Esophagus muscularis mucosa (tissue), 4 donors: ENCODE measurements around the gene EP400. TPM values are rescaled to one million over a fixed set of nuclear protein-coding genes. Genes with fewer than 3 reads are reported as not detected.
"Not testable (repeated sequence)": the region's sequence is repeated elsewhere in the genome, so short reads cannot be mapped to it uniquely, and the experiment has no call there.

Source experiments
- DNase-seq: peaks from one replicate; pipeline ENCODE4 v3.0.0-alpha.2; 2017; ENCODE audit errors: extremely low spot score
- H3K27ac ChIP-seq, 4 donors: fragments of 200-600 bp; sonication (generic); replicated peaks in 1 of 4; 1 replicate in 3 of 4; 2 replicates in 1 of 4; pipeline ENCODE4 v1.5.1; 2016 to 2019; ENCODE audit warnings: mild to moderate bottlenecking in 1 of 4
- H3K27me3 ChIP-seq, 4 donors: fragments of 200-600 bp; sonication (generic); one replicate each; pipeline versions ENCODE4 v1.5.1 to v1.6.0; 2016 to 2019
- H3K36me3 ChIP-seq, 4 donors: fragments of 200-600 bp; sonication (generic); one replicate each; pipeline ENCODE4 v1.5.1; 2016 to 2019
- H3K4me1 ChIP-seq, 4 donors: fragments of 200-600 bp; sonication (generic); one replicate each; pipeline ENCODE4 v1.5.1; 2016 to 2019
- H3K4me3 ChIP-seq, 4 donors: fragments of 200-600 bp; sonication (generic); 1 replicate in 2 of 4; 2 replicates in 2 of 4; pipeline ENCODE4 v1.5.1; 2016 to 2019; ENCODE audit warnings: mild to moderate bottlenecking in 4 of 4, moderate library complexity in 1 of 4
- H3K9me3 ChIP-seq, 4 donors: fragments of 200-600 bp; sonication (generic); 1 replicate in 3 of 4; 2 replicates in 1 of 4; pipeline ENCODE4 v1.5.1; 2016 to 2019
- EP300 ChIP-seq: sonication (generic); formaldehyde crosslinking; IDR thresholded peaks from one replicate; pipeline ENCODE4 v1.6.1; 2017; ENCODE audit warnings: antibody characterized with exemption
- POLR2A ChIP-seq: fragments of 450-650 bp; IDR thresholded peaks from one replicate; pipeline ENCODE4 v1.6.1; 2017; ENCODE audit warnings: antibody characterized with exemption, moderate library complexity, mild to moderate bottlenecking, low read depth
- POLR2AphosphoS5 ChIP-seq, 2 donors: sonication (generic); formaldehyde crosslinking; IDR thresholded peaks; one replicate each; pipeline ENCODE4 v1.6.1; 2017; ENCODE audit warnings: antibody characterized with exemption in 2 of 2
- WGBS: methylation state at CpG from one replicate; pipeline ENCODE4 v1.1.5; 2018; 5-methylcytosine and 5-hydroxymethylcytosine counted together
- intact Hi-C: fragments of 100-400 bp; cut with DNase I; formaldehyde crosslinking; loops from one replicate; pipeline ENCODE4 v1.15.1; 2023
- total RNA-seq, 4 donors: library from RNA; depleted of rRNA; stranded (reverse); fragments of >200 nt; gene quantifications; one replicate each; pipeline versions ENCODE4 v1.1.0 to v1.2.1, GENCODE V29; 2016
- TF ChIP-seq, protein P1 (sequence below), 3 experiments: fragments of 200-600 bp in 2 of 3; fragments of 450-650 bp in 1 of 3; sonication (generic) in 2 of 3; IDR thresholded peaks; one replicate each; pipeline ENCODE4 v1.5.1; 2017 to 2019; ENCODE audit warnings: antibody characterized with exemption in 3 of 3, mild to moderate bottlenecking in 2 of 3, moderate library complexity in 1 of 3

EP400 gene
- total RNA-seq, 4 donors from 2014 or later = 16.9 to 31.1 (median 22.4) TPM

DNA sequence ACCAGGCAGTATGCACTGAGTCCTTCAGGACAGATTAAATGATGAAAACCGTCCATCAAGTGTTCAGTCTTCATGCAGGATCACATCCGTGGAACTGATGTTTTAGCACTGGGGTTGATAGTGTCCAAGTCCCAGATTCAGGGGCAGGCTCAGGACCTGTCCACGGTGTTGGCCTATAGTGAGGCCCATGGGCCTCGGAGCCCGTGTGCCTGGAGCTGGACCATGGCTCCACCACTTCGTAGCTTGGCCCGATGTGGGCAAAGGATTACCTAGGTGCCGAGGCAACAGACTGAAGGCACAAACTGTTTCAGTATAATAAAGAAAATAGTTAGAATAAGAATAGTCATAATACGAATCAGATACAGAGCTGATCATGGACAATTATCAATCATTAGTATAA is 152.6 kb downstream of the EP400 start:
- TF ChIP-seq, protein P1, sequence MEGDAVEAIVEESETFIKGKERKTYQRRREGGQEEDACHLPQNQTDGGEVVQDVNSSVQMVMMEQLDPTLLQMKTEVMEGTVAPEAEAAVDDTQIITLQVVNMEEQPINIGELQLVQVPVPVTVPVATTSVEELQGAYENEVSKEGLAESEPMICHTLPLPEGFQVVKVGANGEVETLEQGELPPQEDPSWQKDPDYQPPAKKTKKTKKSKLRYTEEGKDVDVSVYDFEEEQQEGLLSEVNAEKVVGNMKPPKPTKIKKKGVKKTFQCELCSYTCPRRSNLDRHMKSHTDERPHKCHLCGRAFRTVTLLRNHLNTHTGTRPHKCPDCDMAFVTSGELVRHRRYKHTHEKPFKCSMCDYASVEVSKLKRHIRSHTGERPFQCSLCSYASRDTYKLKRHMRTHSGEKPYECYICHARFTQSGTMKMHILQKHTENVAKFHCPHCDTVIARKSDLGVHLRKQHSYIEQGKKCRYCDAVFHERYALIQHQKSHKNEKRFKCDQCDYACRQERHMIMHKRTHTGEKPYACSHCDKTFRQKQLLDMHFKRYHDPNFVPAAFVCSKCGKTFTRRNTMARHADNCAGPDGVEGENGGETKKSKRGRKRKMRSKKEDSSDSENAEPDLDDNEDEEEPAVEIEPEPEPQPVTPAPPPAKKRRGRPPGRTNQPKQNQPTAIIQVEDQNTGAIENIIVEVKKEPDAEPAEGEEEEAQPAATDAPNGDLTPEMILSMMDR (IDR thresholded peaks at IDR 0.05) = no peak
- TF ChIP-seq POLR2A (no peak), POLR2AphosphoS5 (IDR thresholded peaks at IDR 0.05) (no peak), EP300 (no peak)
- WGBS = 92% methylated on average over 9 of the region's 9 CpGs
- peaks cover 0 to 57% (median 34%) of the 10 kb centered on the region in 4 donors for H3K36me3 ChIP-seq

GRCh38 chr12:132103072-132103471 is 153.3 kb downstream of the EP400 start:
- H3K27me3 ChIP-seq, H3K4me3 ChIP-seq, H3K9me3 ChIP-seq, H3K4me1 ChIP-seq, H3K27ac ChIP-seq, intact Hi-C loops, DNase-seq: not testable (repeated sequence)
- peaks cover 0 to 62% (median 34%) of the 10 kb centered on the region in 4 donors for H3K36me3 ChIP-seq
- WGBS = 80% methylated on average over 14 of the region's 14 CpGs

More for the DNA sequence above, 152.6 kb downstream of the EP400 start:
- H3K4me3 ChIP-seq = no peak overlapping the region
- no peaks in the 10 kb centered on the region for H3K9me3 ChIP-seq
- no peaks in the 10 kb centered on the region for H3K27me3 ChIP-seq
- intact Hi-C loops = no loop called here
- H3K27ac ChIP-seq = no peak overlapping the region
- no peak for DNase-seq
- H3K4me1 ChIP-seq = no peaks in the 10 kb centered on the region

GRCh38 chr12:132103542-132104308 is 154.0 kb downstream of the EP400 start:
- H3K9me3 ChIP-seq = no peaks in the 10 kb centered on the region
- H3K27ac ChIP-seq = no peak overlapping the region
- intact Hi-C loops = no loop called here
- TF ChIP-seq, protein P1 (IDR thresholded peaks at IDR 0.05) = no peak
- no peak for TF ChIP-seq EP300
- no peak for TF ChIP-seq POLR2AphosphoS5 (IDR thresholded peaks at IDR 0.05)
- TF ChIP-seq POLR2A = no peak
- DNase-seq = no peak
- H3K27me3 ChIP-seq = no peaks in the 10 kb centered on the region
- peaks cover 5 to 66% (median 39%) of the 10 kb centered on the region in 4 donors for H3K36me3 ChIP-seq
- 94% methylated on average over 23 of the region's 26 CpGs for WGBS
- no peaks in the 10 kb centered on the region for H3K4me1 ChIP-seq
- no peak overlapping the region for H3K4me3 ChIP-seq

DNA sequence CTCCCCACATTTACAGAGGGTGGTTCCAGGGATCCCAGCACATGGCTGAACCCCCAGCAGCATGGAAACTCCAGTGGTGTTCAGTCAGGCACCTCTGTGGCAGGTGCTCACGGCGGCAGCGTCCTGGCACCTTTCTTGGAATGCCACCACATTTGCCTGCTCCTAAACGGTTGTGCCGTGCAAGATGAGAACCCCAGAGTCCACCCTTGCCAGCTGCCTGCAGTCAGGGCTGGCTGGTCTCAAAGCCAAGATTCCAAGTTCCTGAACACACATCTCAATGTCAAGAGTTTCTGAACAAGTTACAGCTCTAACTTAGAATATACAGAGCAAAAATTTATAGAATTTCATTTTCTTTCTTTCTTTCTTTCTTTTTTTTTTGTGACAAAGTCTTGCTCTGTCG is 155.7 kb downstream of the EP400 start:
- H3K36me3 ChIP-seq = peaks cover 20 to 72% (median 43%) of the 10 kb centered on the region in 4 donors
- no peaks in the 10 kb centered on the region for H3K27me3 ChIP-seq
- no peak overlapping the region for H3K27ac ChIP-seq
- WGBS = 93% methylated on average over 1 of the region's 6 CpGs
- TF ChIP-seq, protein P1 (IDR thresholded peaks at IDR 0.05) = no peak
- TF ChIP-seq POLR2A = no peak
- TF ChIP-seq EP300 = no peak
- TF ChIP-seq POLR2AphosphoS5 (IDR thresholded peaks at IDR 0.05) = no peak
- no peak overlapping the region for H3K4me3 ChIP-seq
- no peaks in the 10 kb centered on the region for H3K4me1 ChIP-seq
- DNase-seq = no peak
- H3K9me3 ChIP-seq = no peaks in the 10 kb centered on the region
- intact Hi-C loops = no loop called here

DNA sequence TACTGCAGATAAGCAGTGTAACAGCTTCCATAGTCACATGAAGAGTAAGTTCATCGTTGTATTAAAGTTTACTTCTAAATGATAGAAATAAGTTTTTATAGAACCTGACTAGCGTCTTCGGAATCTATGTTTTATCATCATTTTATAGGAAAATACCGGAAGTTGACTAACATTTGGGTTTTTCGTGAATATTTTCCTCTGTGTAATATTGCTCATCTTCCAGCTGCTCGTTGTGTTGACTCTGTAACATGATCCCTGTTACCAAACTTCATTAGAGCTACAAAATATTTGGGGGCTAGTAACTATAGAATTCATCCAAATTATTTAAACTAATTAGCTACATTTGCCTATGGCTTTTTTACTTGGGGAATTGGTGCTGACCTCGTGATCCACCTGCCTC is 157.2 kb downstream of the EP400 start:
- no peaks in the 10 kb centered on the region for H3K27me3 ChIP-seq
- no peaks in the 10 kb centered on the region for H3K4me1 ChIP-seq
- H3K36me3 ChIP-seq = peaks cover 23 to 80% (median 51%) of the 10 kb centered on the region in 4 donors
- WGBS = 97% methylated on average over 7 of the region's 7 CpGs
- no peak for TF ChIP-seq POLR2A
- TF ChIP-seq POLR2AphosphoS5 (IDR thresholded peaks at IDR 0.05) = no peak
- TF ChIP-seq EP300 = no peak
- TF ChIP-seq, protein P1 (IDR thresholded peaks at IDR 0.05) = no peak
- no peak overlapping the region for H3K27ac ChIP-seq
- no peak for DNase-seq
- intact Hi-C loops = no loop called here
- H3K4me3 ChIP-seq = no peak overlapping the region
- no peaks in the 10 kb centered on the region for H3K9me3 ChIP-seq
